PC-3 (cell line): ENCODE results near the gene ZMYM4. TPM values are rescaled to one million over a fixed set of nuclear protein-coding genes. Genes with fewer than 3 reads are reported as not detected.

Experiments used
- ATAC-seq: fragments of 200-7000 bp; cut with Tn5 transposase; 2 replicates; pipeline ENCODE4 v1.9.1; 2020; ENCODE audit warnings: mild to moderate bottlenecking, moderate library complexity
- BruUV-seq: library from RNA; stranded (reverse); fragments of 400-500 nt; replicated peaks from 2 replicates; lab custom pipeline; 2021; lab: Mats Ljungman, UMichigan
- CTCF ChIA-PET: fragments of 300-600 bp; sonication (Branson Sonifier 250); formaldehyde crosslinking; loops from one replicate; lab custom pipeline; 2022; ENCODE audit warnings: antibody characterized with exemption; lab: Charles Lee
- POLR2A ChIA-PET: fragments of 300-600 bp; sonication (Branson Sonifier 250); formaldehyde crosslinking; loops from one replicate; lab custom pipeline; 2022; ENCODE audit warnings: antibody characterized with exemption; ENCODE audit not compliant: unreplicated experiment; lab: Charles Lee
- DNase-seq: peaks from one replicate; pipeline ENCODE4 v3.0.0-alpha.2; 2015
- H2AFZ ChIP-seq: fragments of 300-600 bp; sonication (generic); 2 replicates; pipeline ENCODE4 v1.6.0; 2016; ENCODE audit warnings: antibody characterized with exemption, low read length
- H3F3A ChIP-seq: fragments of 300-600 bp; sonication (generic); one replicate; pipeline ENCODE4 v1.6.0; 2017; ENCODE audit warnings: antibody characterized with exemption, low read length, control low read depth, mild to moderate bottlenecking; ENCODE audit not compliant: unreplicated experiment
- H3K27ac ChIP-seq: fragments of 300-600 bp; sonication (generic); 2 replicates; pipeline ENCODE4 v1.5.1; 2016; ENCODE audit warnings: mild to moderate bottlenecking, low read length
- H3K27me3 ChIP-seq: fragments of 300-600 bp; sonication (generic); 2 replicates; pipeline ENCODE4 v1.6.1; 2016; ENCODE audit warnings: low read length, mixed read lengths
- H3K36me3 ChIP-seq: fragments of 300-600 bp; sonication (generic); 2 replicates; pipeline ENCODE4 v1.6.1; 2016; ENCODE audit warnings: low read depth, mixed run types, low read length, mixed read lengths
- H3K4me1 ChIP-seq: fragments of 300-600 bp; sonication (generic); 2 replicates; pipeline ENCODE4 v1.5.1; 2016; ENCODE audit warnings: low read length; ENCODE audit not compliant: insufficient read depth
- H3K4me2 ChIP-seq: fragments of 300-600 bp; sonication (generic); 2 replicates; pipeline ENCODE4 v1.6.0; 2016; ENCODE audit warnings: low read length
- H3K4me3 ChIP-seq: fragments of 300-600 bp; sonication (generic); 2 replicates; pipeline ENCODE4 v1.5.1; 2016; ENCODE audit warnings: mild to moderate bottlenecking, low read length, mixed read lengths
- H3K79me2 ChIP-seq: fragments of 300-600 bp; sonication (generic); 2 replicates; pipeline ENCODE4 v1.6.1; 2017; ENCODE audit warnings: low read length, mixed read lengths
- H3K9ac ChIP-seq: fragments of 300-600 bp; sonication (generic); 2 replicates; pipeline ENCODE4 v1.6.0; 2016; ENCODE audit warnings: mild to moderate bottlenecking, low read length
- H3K9me2 ChIP-seq: fragments of 300-600 bp; sonication (generic); replicated peaks from 2 replicates; pipeline ENCODE4 v1.6.1; 2016; ENCODE audit warnings: mixed run types, low read length, mixed read lengths
- H3K9me3 ChIP-seq: fragments of 300-600 bp; sonication (generic); 2 replicates; pipeline ENCODE4 v1.6.1; 2016; ENCODE audit warnings: low read length, mixed read lengths
- H4K20me1 ChIP-seq: fragments of 300-600 bp; sonication (generic); 2 replicates; pipeline ENCODE4 v1.6.1; 2016; ENCODE audit warnings: low read length, mixed read lengths
- EZH2 ChIP-seq: fragments of 300-600 bp; sonication (generic); IDR thresholded peaks from one replicate; pipeline ENCODE4 v1.6.1; 2017; ENCODE audit warnings: antibody characterized with exemption, mild to moderate bottlenecking, low read length; ENCODE audit not compliant: unreplicated experiment
- EZH2phosphoT487 ChIP-seq: fragments of 300-600 bp; sonication (generic); IDR thresholded peaks from 2 replicates; pipeline ENCODE4 v1.6.1; 2018; ENCODE audit warnings: mild to moderate bottlenecking, antibody characterized with exemption, low read length, borderline replicate concordance
- intact Hi-C: fragments of 100-400 bp; cut with micrococcal nuclease; formaldehyde crosslinking; loops from 2 replicates; pipeline ENCODE4 v1.9.0; 2023
- total RNA-seq: library from RNA; depleted of rRNA; stranded (reverse); fragments of >200 nt; gene quantifications from 2 replicates; pipeline ENCODE4 v1.2.3, GENCODE V29; 2014
- TF ChIP-seq, protein P1 (sequence below): fragments of 300-600 bp; sonication (generic); conservative IDR thresholded peaks from 2 replicates; pipeline ENCODE4 v1.5.1; 2017; ENCODE audit warnings: antibody characterized with exemption, low read depth, mild to moderate bottlenecking, low read length

The ZMYM4 gene
- total RNA-seq, 1 experiment from 2014 or later = 28.5 TPM

DNA sequence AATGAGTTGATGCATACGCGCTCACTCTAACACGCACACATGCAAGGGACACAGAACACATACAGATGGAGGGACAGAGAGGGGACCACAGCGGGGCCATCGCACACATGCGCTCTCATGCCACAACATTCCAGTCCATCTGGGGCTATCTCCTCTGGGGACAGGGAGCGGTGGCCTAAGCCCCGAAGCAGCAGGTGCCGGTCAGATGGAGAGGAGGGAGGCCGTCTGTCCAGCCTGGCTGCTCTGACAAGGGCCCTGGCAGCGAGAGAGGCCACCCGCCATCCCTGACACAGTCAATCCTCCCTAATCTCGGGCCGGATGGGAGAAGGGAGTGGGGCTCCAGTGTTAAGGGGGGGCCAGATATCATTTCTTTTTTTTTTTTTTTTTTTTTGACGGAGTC, 165.2 kb downstream of the ZMYM4 start:
- Histone ChIP-seq H3K4me1 (peaks cover under 1% of the 10 kb centered on the region; the same call in 1 of the 2 replicates), H2AFZ (no peak overlapping the region), H3F3A (no peaks in the 10 kb centered on the region), H3K4me3 (no peak overlapping the region), H3K9ac (no peak overlapping the region), H3K9me2 (no peaks in the 10 kb centered on the region), H3K36me3 (no peaks in the 10 kb centered on the region; the same call in 1 of the 2 replicates), H3K4me2 (no peak overlapping the region), H3K79me2 (no peaks in the 10 kb centered on the region), H4K20me1 (no peaks in the 10 kb centered on the region), H3K27me3 (no peaks in the 10 kb centered on the region), H3K9me3 (no peaks in the 10 kb centered on the region), H3K27ac (no peak overlapping the region)
- TF ChIP-seq, protein P1, sequence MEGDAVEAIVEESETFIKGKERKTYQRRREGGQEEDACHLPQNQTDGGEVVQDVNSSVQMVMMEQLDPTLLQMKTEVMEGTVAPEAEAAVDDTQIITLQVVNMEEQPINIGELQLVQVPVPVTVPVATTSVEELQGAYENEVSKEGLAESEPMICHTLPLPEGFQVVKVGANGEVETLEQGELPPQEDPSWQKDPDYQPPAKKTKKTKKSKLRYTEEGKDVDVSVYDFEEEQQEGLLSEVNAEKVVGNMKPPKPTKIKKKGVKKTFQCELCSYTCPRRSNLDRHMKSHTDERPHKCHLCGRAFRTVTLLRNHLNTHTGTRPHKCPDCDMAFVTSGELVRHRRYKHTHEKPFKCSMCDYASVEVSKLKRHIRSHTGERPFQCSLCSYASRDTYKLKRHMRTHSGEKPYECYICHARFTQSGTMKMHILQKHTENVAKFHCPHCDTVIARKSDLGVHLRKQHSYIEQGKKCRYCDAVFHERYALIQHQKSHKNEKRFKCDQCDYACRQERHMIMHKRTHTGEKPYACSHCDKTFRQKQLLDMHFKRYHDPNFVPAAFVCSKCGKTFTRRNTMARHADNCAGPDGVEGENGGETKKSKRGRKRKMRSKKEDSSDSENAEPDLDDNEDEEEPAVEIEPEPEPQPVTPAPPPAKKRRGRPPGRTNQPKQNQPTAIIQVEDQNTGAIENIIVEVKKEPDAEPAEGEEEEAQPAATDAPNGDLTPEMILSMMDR = no peak
- no peak for TF ChIP-seq EZH2
- TF ChIP-seq EZH2phosphoT487 = no peak
- ChIA-PET POLR2A (no interaction called here), CTCF (no interaction called here)
- BruUV-seq = TSS peak; percentile 27
- no peak for DNase-seq
- intact Hi-C loops = no loop called here
- no peak for ATAC-seq

DNA sequence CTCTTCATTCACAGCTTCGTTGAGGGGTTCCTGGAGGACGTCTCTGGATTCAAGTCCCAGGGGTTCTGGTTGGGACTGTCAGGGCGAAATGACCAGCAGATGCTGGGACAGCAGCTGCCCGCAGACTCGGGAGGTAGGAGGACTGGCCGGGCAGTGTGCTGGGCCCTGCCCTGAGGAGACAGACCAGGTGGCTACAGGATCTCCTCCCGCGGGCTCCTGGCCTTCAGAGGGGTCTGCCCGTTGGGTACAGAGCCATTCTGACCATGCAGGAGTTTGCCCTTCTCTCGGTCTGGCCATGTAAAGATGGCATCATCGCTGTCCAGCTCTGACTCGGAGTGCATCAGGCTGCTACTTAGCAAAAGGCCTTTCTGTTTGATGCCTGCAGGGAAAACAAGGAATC, 166.2 kb downstream of the ZMYM4 start:
- Histone ChIP-seq H3K4me3 (no peak overlapping the region), H3F3A (no peaks in the 10 kb centered on the region), H2AFZ (no peak overlapping the region), H3K9ac (no peak overlapping the region), H3K36me3 (no peaks in the 10 kb centered on the region; the same call in 1 of the 2 replicates), H3K4me1 (peaks cover 10% of the 10 kb centered on the region), H3K79me2 (no peaks in the 10 kb centered on the region), H3K27ac (no peak overlapping the region), H3K27me3 (no peaks in the 10 kb centered on the region), H3K9me3 (no peaks in the 10 kb centered on the region), H3K9me2 (no peaks in the 10 kb centered on the region), H3K4me2 (no peak overlapping the region), H4K20me1 (no peaks in the 10 kb centered on the region)
- ATAC-seq (no peak), DNase-seq (no peak)
- no TSS peak for BruUV-seq
- CTCF ChIA-PET = interaction anchor here (0.6 kb wide), 1 partner anchor 71 kb away, joined by 3 read pairs; no protein-coding TSS in a partner anchor
- TF ChIP-seq, protein P1 = no peak
- TF ChIP-seq EZH2phosphoT487 (no peak), EZH2 (no peak)
- POLR2A ChIA-PET = no interaction called here
- intact Hi-C loops = no loop called here

DNA sequence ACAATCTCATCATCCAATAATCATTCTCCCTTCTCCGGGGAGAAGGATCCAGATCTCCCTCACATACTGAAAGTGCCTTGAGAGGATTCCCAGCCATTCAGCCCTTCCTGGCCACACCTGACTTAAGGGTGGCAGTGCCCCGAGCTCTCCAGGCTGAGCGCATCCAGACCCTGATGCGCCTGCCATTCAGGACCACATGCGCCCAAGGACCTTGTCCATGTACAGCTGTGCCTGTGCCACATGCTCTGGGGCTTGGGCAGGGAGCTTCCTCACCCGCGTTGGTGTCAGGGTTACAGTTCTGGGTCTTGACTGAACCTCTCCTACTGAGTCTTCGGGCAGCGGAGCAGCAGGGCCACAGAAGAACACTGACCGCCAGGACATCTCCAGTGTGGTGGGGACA, 167.6 kb downstream of the ZMYM4 start:
- no TSS peak for BruUV-seq
- H3K27me3 ChIP-seq = no peaks in the 10 kb centered on the region

More for the DNA sequence above, 167.6 kb downstream of the ZMYM4 start:
- Histone ChIP-seq H3K4me1 (peaks cover 19% of the 10 kb centered on the region), H4K20me1 (no peaks in the 10 kb centered on the region), H3F3A (no peaks in the 10 kb centered on the region), H3K9ac (no peak overlapping the region), H3K4me2 (no peak overlapping the region), H3K36me3 (no peaks in the 10 kb centered on the region; the same call in 1 of the 2 replicates), H2AFZ (no peak overlapping the region), H3K9me2 (no peaks in the 10 kb centered on the region), H3K4me3 (no peak overlapping the region), H3K27ac (no peak overlapping the region), H3K9me3 (no peaks in the 10 kb centered on the region), H3K79me2 (no peaks in the 10 kb centered on the region)
- ATAC-seq (no peak), DNase-seq (no peak)
- ChIA-PET CTCF (no interaction called here), POLR2A (no interaction called here)
- intact Hi-C loops = no loop called here
- TF ChIP-seq EZH2phosphoT487 (no peak), EZH2 (no peak)
- TF ChIP-seq, protein P1 = no peak
